Activated T-helper 2 cell treated with anti-CD3 and anti-CD28 coated beads, Interferon-gamma antibody, Interleukin-2, Interleukin-4, amounts not matched to agents 10 μg/mL and 5 μg/mL and 100 μg/mL, durations not matched to agents 14 hours and 24 hours and 36 hours (primary cell): ENCODE results near the gene ARHGAP22. TPM values are rescaled to one million over a fixed set of nuclear protein-coding genes. Genes with fewer than 3 reads are reported as not detected.

Source experiments
- DNase-seq: peaks from one replicate; pipeline ENCODE4 v3.0.0; 2021; ENCODE audit warnings: low spot score
- H3K27ac Mint-ChIP-seq: one replicate; pipeline ENCODE4 v1.8.0; 2021; ENCODE audit warnings: mixed read lengths
- H3K27me3 Mint-ChIP-seq: one replicate; pipeline ENCODE4 v1.8.0; 2021; ENCODE audit warnings: low read depth, mixed read lengths
- H3K36me3 Mint-ChIP-seq: one replicate; pipeline ENCODE4 v1.8.0; 2021; ENCODE audit warnings: low read depth, mixed read lengths
- H3K4me1 Mint-ChIP-seq: one replicate; pipeline ENCODE4 v1.8.0; 2021; ENCODE audit warnings: low read depth, mixed read lengths
- H3K4me3 Mint-ChIP-seq: one replicate; pipeline ENCODE4 v1.8.0; 2021; ENCODE audit warnings: low read depth, mild to moderate bottlenecking, moderate library complexity, mixed read lengths
- H3K9me3 Mint-ChIP-seq: one replicate; pipeline ENCODE4 v1.8.0; 2021; ENCODE audit warnings: mixed read lengths
- intact Hi-C: fragments of 100-400 bp; cut with micrococcal nuclease; formaldehyde crosslinking; loops from one replicate; pipeline ENCODE4 v1.15.1; 2023
- total RNA-seq: library from RNA; stranded (reverse); gene quantifications from 2 replicates; pipeline ENCODE4 v1.2.3, GENCODE V29; 2022

The ARHGAP22 gene
- total RNA-seq, 1 donor from 2014 or later = 0.43 TPM

- no peaks in the 10 kb centered on the region for H3K4me1 Mint-ChIP-seq
- intact Hi-C loops = no loop called here
- H3K4me3 Mint-ChIP-seq = no peak overlapping the region
- no peak for DNase-seq
- no peaks in the 10 kb centered on the region for H3K9me3 Mint-ChIP-seq
- H3K27ac Mint-ChIP-seq = no peak overlapping the region
- H3K36me3 Mint-ChIP-seq = no peaks in the 10 kb centered on the region
- H3K27me3 Mint-ChIP-seq = peaks cover 13% of the 10 kb centered on the region
These were observed 21.6 kb upstream of the ARHGAP22 start for GRCh38 chr10:48626447-48626846.

GRCh38 chr10:48625826-48626134 is 20.9 kb upstream of the ARHGAP22 start:
- no peak overlapping the region for H3K4me3 Mint-ChIP-seq
- H3K27me3 Mint-ChIP-seq = peaks cover 13% of the 10 kb centered on the region

GRCh38 chr10:48623607-48624132 is 18.8 kb upstream of the ARHGAP22 start:
- intact Hi-C loops = no loop called here
- Mint-ChIP-seq H3K4me3 (no peak overlapping the region), H3K27ac (no peak overlapping the region), H3K36me3 (no peaks in the 10 kb centered on the region), H3K4me1 (no peaks in the 10 kb centered on the region), H3K27me3 (peaks cover 17% of the 10 kb centered on the region), H3K9me3 (no peaks in the 10 kb centered on the region)
- DNase-seq = no peak

More at GRCh38 chr10:48625826-48626134, 20.9 kb upstream of the ARHGAP22 start:
- intact Hi-C loops = no loop called here
- no peak for DNase-seq
- no peaks in the 10 kb centered on the region for H3K4me1 Mint-ChIP-seq
- H3K36me3 Mint-ChIP-seq = no peaks in the 10 kb centered on the region
- H3K9me3 Mint-ChIP-seq = no peaks in the 10 kb centered on the region
- no peak overlapping the region for H3K27ac Mint-ChIP-seq

- no peak for DNase-seq
- H3K36me3 Mint-ChIP-seq = no peaks in the 10 kb centered on the region
- peaks cover 24% of the 10 kb centered on the region for H3K27me3 Mint-ChIP-seq
- H3K9me3 Mint-ChIP-seq = no peaks in the 10 kb centered on the region
- no peak overlapping the region for H3K4me3 Mint-ChIP-seq
- no peak overlapping the region for H3K27ac Mint-ChIP-seq
- intact Hi-C loops = no loop called here
- H3K4me1 Mint-ChIP-seq = no peaks in the 10 kb centered on the region
These were observed 18.1 kb upstream of the ARHGAP22 start for GRCh38 chr10:48623009-48623408.

- peaks cover 34% of the 10 kb centered on the region for H3K27me3 Mint-ChIP-seq
- intact Hi-C loops = no loop called here
- H3K4me1 Mint-ChIP-seq = no peaks in the 10 kb centered on the region
- H3K9me3 Mint-ChIP-seq = no peaks in the 10 kb centered on the region
- no peak overlapping the region for H3K4me3 Mint-ChIP-seq
- DNase-seq = no peak
- no peaks in the 10 kb centered on the region for H3K36me3 Mint-ChIP-seq
- no peak overlapping the region for H3K27ac Mint-ChIP-seq
These were observed 15.8 kb upstream of the ARHGAP22 start for GRCh38 chr10:48620719-48621118.

- intact Hi-C loops = no loop called here
- no peak for DNase-seq
- Mint-ChIP-seq H3K27ac (no peak overlapping the region), H3K9me3 (no peaks in the 10 kb centered on the region), H3K4me3 (no peak overlapping the region), H3K36me3 (no peaks in the 10 kb centered on the region), H3K4me1 (no peaks in the 10 kb centered on the region), H3K27me3 (peaks cover 30% of the 10 kb centered on the region)
These were observed 11.6 kb upstream of the ARHGAP22 start for GRCh38 chr10:48616436-48616835.

GRCh38 chr10:48614481-48615390 is 9.9 kb upstream of the ARHGAP22 start:
- H3K27ac Mint-ChIP-seq = no peak overlapping the region
- no peaks in the 10 kb centered on the region for H3K4me1 Mint-ChIP-seq
- H3K27me3 Mint-ChIP-seq = peaks cover 30% of the 10 kb centered on the region
- H3K4me3 Mint-ChIP-seq = no peak overlapping the region
- H3K9me3 Mint-ChIP-seq = no peaks in the 10 kb centered on the region
- intact Hi-C loops = no loop called here
- no peak for DNase-seq
- H3K36me3 Mint-ChIP-seq = no peaks in the 10 kb centered on the region

GRCh38 chr10:48613016-48613415 is 8.1 kb upstream of the ARHGAP22 start:
- Mint-ChIP-seq H3K4me3 (no peak overlapping the region), H3K27ac (no peak overlapping the region), H3K4me1 (no peaks in the 10 kb centered on the region), H3K36me3 (no peaks in the 10 kb centered on the region), H3K27me3 (peaks cover 15% of the 10 kb centered on the region), H3K9me3 (no peaks in the 10 kb centered on the region)
- DNase-seq = no peak
- intact Hi-C loops = no loop called here

- H3K27ac Mint-ChIP-seq = no peak overlapping the region
- DNase-seq = no peak
- intact Hi-C loops = no loop called here
- no peaks in the 10 kb centered on the region for H3K9me3 Mint-ChIP-seq
- peaks cover 11% of the 10 kb centered on the region for H3K27me3 Mint-ChIP-seq
- H3K4me1 Mint-ChIP-seq = no peaks in the 10 kb centered on the region
- no peaks in the 10 kb centered on the region for H3K36me3 Mint-ChIP-seq
- no peak overlapping the region for H3K4me3 Mint-ChIP-seq
These were observed 7.5 kb upstream of the ARHGAP22 start for GRCh38 chr10:48612236-48612943.

GRCh38 chr10:48611133-48611532 is 6.3 kb upstream of the ARHGAP22 start:
- no peak for DNase-seq
- H3K4me3 Mint-ChIP-seq = no peak overlapping the region
- H3K36me3 Mint-ChIP-seq = no peaks in the 10 kb centered on the region
- intact Hi-C loops = no loop called here
- no peaks in the 10 kb centered on the region for H3K9me3 Mint-ChIP-seq
- H3K4me1 Mint-ChIP-seq = no peaks in the 10 kb centered on the region
- peaks cover 9% of the 10 kb centered on the region for H3K27me3 Mint-ChIP-seq
- H3K27ac Mint-ChIP-seq = no peak overlapping the region

GRCh38 chr10:48610585-48611093 is 5.8 kb upstream of the ARHGAP22 start:
- DNase-seq = no peak
- Mint-ChIP-seq H3K36me3 (no peaks in the 10 kb centered on the region), H3K9me3 (no peaks in the 10 kb centered on the region), H3K27ac (no peak overlapping the region), H3K4me3 (no peak overlapping the region), H3K4me1 (no peaks in the 10 kb centered on the region), H3K27me3 (peaks cover 14% of the 10 kb centered on the region)
- intact Hi-C loops = no loop called here

- intact Hi-C loops = loop anchor here (5.0 kb wide), 1 partner anchor 47 kb away; no protein-coding TSS in a partner anchor
- peaks cover 18% of the 10 kb centered on the region for H3K27me3 Mint-ChIP-seq
These were observed 5.2 kb upstream of the ARHGAP22 start for GRCh38 chr10:48609899-48610584.

More at GRCh38 chr10:48609899-48610584, 5.2 kb upstream of the ARHGAP22 start:
- H3K9me3 Mint-ChIP-seq = no peaks in the 10 kb centered on the region
- H3K27ac Mint-ChIP-seq = no peak overlapping the region
- H3K36me3 Mint-ChIP-seq = no peaks in the 10 kb centered on the region
- DNase-seq = no peak
- H3K4me1 Mint-ChIP-seq = no peaks in the 10 kb centered on the region
- no peak overlapping the region for H3K4me3 Mint-ChIP-seq
